Astrocyte of the hippocampus (primary cell): ENCODE measurements around the gene SNX8.

Experiments
- DNase-seq: peaks from one replicate; pipeline ENCODE4 v3.0.0; 2011; ENCODE audit warnings: low read depth, low spot score

SNX8 gene

DNA sequence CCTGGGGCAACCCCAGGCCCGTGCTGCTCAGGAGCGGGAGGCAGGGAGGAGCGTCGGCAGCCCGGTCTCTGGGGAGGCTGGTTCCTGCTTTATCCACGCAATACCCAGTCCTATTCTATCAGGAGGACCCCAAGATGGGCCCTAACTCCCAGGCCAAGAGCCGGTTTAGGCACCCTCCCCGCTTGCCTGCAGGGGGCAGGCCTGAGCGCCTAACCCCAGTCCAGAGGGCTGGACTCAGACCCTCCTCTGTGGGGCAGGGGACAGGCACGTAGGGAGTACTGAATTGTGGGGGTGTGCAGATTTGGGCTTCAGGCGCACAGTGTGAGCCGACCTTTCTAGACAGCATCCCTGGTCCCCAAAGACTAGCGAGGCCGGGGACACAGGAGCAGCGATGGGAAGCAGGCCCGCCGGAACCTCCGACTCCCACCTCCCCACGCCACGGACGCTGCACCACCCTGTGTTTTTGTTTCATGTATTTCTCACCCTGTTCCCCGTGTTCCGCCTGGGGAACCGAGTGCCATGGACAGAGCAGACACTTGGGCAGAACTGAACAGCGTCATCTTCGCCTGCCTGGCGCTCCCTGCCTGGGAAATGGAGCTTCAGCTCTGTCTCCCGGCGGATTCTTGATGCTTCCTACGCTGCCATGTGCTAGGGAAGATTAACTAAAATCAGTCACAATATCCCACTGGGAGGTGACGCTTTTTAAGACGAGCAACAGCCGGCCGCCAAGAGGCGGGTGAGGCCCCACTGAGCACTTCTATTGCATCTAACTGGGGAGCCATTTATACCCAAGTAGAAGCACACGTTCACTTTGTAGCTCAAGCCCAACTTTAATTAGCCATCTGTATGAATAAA lies 66.9 kb downstream of the SNX8 start:
- DNase-seq = peak; percentile 43

DNA sequence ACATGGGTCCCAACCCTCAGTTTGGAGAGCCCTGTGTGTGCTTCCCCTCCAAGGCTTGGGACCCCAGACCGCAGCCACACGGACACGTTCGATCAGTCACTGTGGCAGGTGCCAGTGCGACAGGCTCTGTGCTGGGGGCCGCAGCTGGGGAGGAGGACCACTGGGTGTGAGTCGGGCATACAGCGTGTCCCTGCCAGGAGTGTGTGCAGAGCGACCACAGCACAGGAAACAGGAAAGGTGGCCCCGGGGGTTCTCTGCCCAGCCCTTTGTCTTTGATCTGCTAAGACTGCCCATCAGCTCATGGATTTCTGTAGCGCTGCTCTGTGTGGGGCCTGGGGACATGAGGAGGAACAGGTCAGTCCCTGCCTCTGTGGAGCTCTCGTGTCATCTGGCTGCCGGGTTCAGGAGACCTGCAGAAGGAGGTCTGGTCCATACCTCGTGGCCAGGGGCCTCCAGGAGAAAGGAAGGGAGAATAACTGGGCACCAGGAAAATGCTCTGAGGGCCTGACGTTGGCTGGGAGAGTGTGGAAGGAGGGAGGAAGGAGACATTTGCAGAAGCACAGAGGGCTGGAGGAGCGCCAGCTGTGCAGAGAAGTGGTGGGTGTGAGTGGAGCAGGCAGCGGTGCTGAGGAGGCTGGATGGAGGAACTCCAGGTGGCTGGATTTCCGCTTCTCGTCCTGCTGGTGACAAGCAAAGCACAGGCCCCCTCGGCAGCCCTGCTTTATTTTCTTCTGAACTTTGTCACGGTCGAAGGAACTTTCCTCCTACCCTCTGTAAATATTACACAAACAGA lies 68.2 kb downstream of the SNX8 start:
- DNase-seq = no peak

DNA sequence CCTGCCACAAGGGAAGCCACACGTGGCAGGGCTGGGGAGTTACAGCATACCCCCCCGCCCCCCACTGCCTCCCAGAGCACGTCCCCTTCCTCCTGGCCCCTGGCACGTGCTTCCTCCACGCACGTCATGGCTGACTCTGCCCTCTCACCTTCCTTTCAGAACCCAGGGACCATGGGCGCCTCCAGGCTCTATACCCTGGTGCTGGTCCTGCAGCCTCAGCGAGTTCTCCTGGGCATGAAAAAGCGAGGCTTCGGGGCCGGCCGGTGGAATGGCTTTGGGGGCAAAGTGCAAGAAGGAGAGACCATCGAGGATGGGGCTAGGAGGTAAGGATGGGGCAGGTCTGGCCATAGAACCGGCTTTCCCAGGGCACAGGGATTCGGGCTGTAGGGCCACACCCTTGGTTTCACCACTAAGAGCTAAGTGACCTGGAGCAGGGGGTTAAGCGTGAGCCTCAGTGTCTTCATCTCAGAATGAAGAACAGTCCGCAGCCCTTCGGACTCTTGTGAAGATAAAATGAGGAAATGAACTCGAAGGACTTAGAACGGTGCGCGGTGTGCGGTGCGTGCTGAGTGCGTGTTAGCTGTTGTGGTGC lies 69.7 kb downstream of the SNX8 start:
- DNase-seq = no peak

DNA sequence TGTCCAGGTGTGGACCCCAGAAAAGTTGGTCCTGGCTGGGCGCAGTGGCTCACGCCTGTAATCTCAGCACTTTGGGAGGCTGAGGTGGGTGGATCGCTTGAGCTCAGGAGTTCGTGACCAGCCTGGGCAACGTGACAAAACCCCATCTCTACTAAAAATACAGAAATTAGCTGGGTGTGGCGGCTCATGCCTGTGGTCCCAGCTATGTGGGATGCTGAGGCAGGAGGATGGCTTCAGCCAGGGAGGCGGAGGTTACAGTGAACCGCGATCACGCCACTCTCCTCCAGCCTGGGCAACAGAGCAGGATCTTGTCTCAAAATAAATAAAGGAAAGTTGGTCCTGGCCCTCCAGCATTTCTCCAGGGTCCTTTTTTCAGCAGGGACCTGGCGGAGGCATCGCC lies 70.8 kb downstream of the SNX8 start:
- DNase-seq = no peak

DNA sequence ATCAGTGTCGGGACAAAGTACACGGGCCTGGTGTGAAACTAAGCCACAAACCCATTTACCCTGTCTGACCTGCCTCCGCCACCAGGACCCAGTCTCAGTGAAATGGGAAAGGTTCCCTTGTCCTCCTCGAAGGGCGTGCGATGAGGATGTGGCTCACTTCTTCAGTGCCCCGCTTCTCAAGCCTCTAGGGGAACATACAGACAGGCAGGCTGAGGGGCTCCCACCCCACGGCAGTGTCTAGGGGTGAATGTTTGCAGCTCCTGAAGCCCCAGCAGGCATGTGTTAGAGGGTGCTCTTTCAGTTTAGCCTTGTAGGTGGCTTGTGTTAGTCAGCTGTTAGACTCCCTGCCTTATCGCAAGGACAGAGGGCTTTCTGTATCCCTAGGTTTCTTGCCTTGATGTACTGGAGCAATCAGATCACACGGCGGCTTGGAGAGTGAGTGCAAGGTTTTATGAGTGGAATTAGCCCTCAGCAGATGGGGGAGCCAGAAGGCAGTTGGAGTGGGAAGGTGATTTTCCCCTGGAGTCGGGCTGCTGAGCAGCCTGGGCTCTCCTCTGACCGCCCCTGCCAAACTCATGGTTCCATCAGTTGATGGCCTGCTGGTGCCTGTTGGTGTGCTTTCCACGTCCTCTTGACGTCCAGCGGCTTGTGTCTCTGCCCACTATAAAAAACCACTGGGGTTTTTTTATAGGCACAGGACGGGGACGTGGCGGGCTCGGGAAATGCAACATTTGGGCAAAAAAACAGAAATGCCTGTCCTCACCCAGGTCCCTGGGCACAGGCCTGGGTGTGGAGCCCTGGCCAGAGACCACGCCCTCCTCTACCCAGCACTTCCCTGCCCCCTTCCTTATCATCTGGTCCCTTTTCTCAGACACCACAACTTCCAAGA lies 71.5 kb downstream of the SNX8 start:
- peak; percentile 22 for DNase-seq

DNA sequence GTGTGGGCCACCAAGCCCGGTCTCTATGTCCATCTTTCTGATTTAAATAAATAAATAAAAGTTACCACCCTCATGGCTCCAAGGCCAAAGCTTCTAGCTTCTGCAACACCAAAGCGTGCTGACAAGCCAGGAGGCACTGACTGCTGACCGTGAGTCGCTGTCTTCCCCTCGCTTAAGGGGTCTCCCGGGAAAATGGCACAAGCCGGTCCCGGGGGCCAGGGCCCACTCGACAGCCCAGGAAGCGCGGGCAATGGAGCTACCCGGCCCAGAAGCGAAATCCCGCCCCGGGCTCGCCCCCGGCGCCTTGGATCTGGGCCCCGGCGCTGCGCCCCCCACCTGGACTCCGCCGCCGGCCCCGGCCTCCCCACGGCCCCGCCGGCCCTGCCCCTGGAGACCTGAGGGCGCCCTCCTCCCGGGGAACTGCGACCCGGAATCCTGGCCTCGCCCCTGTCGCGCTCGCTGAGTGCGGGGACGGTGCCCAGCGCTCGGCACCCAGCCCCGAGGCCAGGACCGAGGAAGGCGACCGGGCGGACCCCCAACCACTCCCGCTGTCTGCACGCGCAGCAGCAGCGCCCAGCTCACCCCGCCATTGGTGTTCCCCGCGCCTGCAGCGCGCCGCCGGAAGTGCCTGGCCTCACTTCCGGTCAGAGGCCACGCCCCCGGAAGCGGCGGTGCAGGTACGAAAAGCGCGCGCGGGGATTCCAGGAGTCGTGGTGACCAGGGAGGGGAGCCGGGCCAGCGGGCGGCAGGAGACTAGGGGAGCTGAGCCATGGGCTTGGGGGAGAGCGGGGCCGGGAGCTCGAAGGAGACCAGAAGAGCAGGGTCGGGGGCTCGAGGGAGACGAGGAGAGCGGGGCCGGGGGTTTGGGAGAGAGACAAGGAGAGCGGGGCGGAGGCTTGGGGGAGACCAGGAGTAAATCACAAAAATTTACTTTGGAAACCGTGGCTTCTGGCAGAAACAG lies 72.4 kb downstream of the SNX8 start, which contains the start of the genes MRM2 and NUDT1:
MRM2 (minus strand) TSS at position 626 of the 961 bp plus-strand sequence; CDS start at position 590, 36 bp downstream.
NUDT1 (plus strand) TSS at position 647 of the 961 bp plus-strand sequence. CDS start 2,349 bp downstream, outside the sequence.
- peak; percentile 92 for DNase-seq

DNA sequence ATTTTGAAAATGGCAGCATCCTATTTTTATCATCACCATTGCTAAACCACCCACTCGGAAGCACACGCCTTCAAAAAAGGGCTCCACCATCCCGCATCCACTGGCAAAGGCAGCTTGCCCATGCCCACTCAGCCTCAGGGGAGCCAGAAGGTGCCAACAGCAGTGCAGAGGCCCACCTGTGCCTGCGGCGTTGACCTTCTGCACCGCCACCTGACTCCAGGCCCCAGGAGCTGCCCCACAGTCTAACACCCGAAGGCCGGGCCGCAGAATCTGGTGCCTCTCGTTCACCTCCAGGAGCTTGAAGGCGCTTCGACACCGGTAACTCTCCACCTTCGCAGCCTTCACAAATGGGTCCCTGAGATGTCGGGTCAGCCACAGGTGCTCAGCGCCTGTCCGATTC lies 75.0 kb downstream of the SNX8 start:
- no peak for DNase-seq

DNA sequence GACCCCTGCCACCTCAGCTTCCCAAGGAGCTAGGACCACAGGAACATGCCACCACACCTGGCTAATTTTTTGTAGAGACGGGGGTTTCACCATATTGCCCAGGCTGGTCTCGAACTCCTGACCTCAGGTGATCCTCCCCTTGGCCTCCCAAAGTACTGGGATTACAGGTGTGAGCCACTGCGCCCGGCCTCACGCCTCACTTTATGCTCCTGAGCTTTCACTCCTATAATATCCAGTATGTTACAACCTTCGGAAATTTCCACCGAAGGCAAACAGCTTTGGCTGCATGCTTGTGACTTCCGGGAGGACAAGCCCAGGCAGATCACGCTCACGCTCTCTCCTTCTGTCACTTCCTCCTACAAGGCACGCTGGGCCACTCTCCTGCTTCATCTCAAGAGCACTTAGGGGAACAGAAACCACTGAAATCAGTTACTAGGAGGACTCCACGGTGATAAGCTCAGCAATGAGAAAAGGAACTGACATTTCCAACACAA lies 77.1 kb downstream of the SNX8 start:
- DNase-seq = no peak

DNA sequence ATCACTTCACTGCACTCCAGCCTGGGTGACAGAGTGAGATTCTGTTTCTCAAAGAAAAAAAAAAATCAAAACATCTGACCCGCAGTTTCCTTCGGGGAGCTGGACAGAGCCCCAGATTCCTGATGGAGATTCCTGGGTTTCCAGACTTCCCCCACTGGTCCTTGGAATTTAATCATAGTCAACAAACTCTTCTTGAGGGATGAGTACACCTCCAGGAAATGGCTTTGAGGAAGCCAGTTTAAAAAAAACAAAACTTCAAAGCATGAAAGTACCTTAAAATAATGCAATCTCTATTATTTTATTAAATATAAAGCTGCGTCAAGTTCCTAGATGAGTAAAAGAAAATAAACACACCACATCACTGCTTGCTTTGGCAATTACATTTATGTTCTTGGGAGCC lies 80.3 kb downstream of the SNX8 start:
- peak; percentile 35 for DNase-seq

DNA sequence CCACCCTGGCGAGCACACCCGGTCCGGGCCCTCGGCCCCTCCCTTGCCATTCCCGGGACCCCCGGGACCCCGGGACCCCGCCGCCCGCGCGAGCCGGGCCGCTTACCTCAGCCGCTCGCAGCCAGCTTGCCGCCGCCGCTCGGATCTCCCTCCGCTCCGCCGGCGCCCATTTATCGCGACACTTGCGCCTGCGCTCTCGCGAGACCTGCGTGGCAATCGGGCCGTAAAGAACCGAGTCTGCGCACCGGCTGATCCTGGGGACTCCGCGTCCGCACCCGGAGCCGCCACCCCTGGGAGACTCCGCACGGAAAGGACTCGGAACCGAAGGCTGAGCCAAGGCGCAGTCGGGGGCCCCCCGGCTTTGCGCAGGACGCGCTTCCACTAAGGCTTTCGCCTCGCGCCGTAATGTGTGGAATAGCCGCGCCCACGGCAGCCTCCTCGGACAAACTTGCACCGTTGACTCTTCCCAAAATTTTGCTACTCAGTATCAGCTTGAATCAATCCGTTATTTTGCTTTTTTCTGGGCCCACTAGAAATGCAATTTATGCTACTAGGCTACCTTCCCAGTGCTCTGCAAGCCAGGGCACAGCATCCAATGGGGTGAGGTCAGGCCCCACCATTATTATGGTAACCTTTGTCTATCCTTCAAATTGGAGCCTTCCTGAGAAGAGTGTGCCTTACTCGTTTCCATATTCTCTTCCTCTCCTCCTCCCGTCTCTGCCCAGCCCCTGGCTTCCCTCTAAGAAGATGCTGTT lies 81.3 kb downstream of the SNX8 start, which contains the start of gene MAD1L1:
MAD1L1 (minus strand) TSS at position 180 of the 755 bp plus-strand sequence. CDS start 2,812 bp downstream, outside the sequence.
- DNase-seq = peak; percentile 96

DNA sequence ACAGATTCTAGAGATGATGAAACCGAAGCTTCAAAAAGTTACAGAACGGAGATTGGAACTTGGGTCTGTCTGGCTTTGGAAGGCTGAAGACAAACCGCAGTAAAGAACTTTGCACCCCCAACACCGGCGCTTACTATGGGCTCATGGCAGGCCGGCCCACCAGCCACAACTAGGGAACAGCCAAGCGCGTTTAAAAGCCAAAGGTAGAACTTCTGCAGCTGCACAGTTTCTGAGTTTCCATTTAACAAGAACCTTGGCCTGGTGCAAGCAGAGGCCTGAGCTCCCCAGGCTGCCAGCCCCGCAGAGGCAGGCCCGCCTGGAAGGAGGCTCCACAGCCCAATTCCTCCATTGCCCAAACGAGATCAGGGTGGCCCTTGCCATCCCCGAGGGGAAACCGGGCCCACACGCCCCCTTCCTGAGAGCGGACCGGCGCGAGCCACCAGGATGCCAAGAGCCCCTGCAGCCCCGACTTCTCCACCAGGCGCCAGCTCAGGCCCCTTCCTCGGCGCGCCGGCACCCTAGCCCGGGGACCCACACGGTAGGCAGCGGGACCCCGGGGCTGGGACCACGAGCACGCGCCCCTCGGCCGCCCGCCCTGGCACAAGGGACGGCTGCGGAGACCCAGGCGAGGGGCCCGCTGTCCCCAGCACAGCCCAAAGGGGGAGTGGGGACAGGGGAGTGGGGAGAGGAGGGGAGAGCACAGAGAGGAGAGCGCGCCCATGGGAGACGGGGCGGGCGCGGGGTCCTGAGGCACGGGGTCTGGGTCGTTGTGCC lies 82.1 kb downstream of the SNX8 start:
- peak; percentile 44 for DNase-seq

DNA sequence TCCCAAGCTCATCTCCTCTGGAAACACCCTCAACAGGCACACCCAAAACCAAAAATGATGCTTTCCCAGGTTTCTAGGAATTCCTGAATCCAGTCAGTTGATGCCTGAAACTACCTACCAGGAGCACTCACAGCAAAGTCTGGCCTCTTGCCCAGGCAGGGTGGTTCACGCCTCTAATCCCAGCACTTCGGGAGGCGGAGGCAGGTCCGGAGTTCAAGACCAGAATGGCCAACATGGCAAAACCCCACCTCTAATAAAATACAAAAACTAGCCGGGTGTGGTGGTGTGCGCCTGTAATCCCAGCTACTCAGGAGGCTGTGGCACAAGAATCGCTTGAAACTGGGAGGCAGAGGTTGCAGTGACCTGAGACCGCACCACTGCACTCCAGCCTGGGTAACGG lies 83.4 kb downstream of the SNX8 start:
- DNase-seq = no peak

DNA sequence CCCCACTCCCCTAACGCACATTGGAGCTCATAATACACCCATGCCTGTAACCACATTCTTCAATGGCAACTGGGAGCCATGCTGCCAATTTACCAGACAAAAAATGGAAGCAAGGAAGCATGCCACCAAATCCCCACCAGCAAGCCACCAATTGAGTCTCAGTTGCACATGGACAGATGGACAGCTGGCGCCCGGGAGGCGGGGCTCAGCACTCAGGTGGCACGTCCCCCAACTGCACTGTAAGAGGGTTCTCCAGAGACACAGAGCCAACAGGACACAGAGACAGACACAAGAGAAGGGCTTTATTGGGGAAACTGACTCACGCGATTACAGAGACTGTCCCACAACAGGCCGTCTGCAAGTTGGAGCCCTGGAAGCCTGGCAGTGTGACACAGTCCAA lies 84.0 kb downstream of the SNX8 start:
- DNase-seq = no peak

DNA sequence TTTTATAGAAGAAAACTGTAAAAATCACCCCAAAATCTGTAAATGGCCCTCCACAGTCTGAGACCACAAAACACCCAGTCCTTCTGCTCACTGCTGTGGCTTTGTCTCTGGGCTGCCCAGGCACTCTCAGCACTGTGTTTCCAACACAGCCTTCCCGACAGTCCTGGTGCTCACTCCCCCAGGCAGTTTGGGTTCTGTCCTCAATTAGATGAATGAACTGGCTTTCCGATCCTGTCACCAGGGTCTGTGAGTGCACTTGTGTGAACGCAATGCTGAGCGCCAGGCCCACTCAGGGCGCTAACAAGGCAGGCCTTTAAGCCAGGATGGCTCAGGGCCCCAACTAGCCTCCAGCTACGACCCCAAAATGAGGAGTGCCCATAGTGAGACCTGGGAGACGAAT lies 84.8 kb downstream of the SNX8 start:
- no peak for DNase-seq

DNA sequence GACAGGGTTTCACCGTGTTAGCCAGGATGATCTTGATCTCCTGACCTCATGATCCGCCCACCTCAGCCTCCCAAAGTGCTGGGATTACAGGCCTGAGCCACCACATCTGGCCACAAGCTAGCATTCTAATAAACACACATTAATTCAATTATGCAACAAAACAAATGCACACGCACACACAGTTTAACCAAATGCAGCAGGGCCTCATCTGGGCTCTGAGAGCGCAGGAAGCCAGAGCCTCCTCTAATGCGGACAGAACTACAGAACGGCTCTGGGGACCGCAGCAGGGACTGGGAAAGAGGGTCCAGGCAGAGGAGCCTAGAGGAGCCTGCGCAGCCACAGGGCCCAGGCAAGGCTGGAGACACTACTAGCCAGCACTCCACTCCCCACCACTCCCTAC lies 85.3 kb downstream of the SNX8 start:
- DNase-seq = no peak

DNA sequence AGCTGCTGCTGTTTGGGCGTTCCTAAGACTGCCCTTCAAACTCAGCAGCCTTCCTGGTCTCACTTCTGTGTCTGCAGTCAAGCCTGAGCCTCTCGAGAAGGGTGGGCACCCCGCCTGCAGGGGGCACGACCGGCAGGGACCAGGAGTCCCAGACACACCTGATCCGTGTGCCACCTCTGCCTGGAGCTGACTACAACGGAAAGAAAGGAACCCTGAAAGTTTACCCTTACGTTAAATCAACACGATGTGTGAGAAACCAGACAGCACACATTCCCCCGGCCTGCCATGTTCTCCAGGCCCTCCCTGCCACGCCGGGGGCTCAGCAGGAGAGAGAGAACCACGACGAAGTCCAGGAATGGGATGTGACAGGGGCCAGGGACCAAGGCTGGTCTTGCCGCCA lies 86.5 kb downstream of the SNX8 start:
- DNase-seq = no peak

DNA sequence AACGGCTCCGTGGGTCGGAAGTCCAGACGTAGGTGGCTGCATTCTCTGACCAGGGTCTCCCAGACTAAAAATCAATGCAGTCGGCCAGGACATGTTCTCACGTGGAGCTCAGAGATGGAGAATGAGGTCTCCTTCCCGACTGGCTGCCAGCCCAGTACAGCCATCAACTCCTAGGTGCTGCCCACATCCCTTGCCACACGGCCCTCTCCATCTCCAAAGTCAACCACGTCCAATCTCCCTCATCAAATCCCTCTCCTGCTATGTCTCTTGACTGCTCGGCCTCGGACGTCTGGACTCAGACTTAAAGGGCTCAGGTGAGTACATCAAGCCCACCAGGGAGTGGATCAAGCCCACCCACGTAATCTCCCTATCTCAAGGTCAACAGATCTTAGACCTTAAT lies 88.4 kb downstream of the SNX8 start:
- no peak for DNase-seq

DNA sequence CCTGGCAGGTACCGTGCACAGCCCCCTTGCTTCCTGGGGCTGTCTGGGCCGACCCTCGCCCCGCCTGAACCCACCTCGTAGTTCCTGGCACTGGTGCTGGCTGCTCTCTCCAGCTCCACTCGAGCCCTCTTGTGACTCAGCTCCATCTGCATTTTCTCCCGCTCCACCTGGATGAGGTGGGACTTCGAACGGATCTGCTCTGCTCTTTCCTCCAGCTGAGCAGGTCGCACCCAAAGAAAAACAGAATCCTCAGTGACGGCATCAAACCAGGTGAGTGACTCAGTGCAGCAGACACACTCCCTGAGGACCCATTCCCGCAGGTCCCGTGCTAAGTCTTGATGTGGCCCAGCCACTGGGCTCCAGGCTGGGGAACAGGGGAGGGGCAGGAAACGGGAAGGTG lies 88.9 kb downstream of the SNX8 start:
- DNase-seq = no peak
